WTC11 (cell line): Measurements from ENCODE around the gene GRIA2. TPM values are rescaled to one million over a fixed set of nuclear protein-coding genes. Genes with fewer than 3 reads are reported as not detected.

ENCODE experiments used
- MYBL2 ChIP-seq: sonication (generic); formaldehyde crosslinking; IDR thresholded peaks from 2 replicates; pipeline ENCODE4 v1.8.1; 2023; ENCODE audit warnings: mild to moderate bottlenecking, moderate library complexity, missing genetic modification reagents
- total RNA-seq: library from RNA; stranded (reverse); gene quantifications from 3 replicates; pipeline ENCODE4 v1.2.3, GENCODE V29; 2021
- TF ChIP-seq, protein P1 (sequence below): fragments of 250-450 bp; sonication (Bioruptor Pico); IDR thresholded peaks from 2 replicates; pipeline ENCODE4 v1.9.0; 2021; ENCODE audit warnings: mild to moderate bottlenecking
- TF ChIP-seq, protein P2 (sequence below): sonication (generic); formaldehyde crosslinking; IDR thresholded peaks from 2 replicates; pipeline ENCODE4 v1.8.0; 2022; ENCODE audit warnings: mild to moderate bottlenecking, missing genetic modification reagents
- TF ChIP-seq, protein P3 (sequence below): sonication (generic); formaldehyde crosslinking; IDR thresholded peaks from 2 replicates; pipeline ENCODE4 v1.8.1; 2023; ENCODE audit warnings: mild to moderate bottlenecking, missing genetic modification reagents, moderate library complexity
- TF ChIP-seq, protein P4 (sequence below): sonication (generic); formaldehyde crosslinking; IDR thresholded peaks from 2 replicates; pipeline ENCODE4 v1.8.1; 2022; ENCODE audit warnings: low read depth, missing genetic modification reagents, borderline replicate concordance

GRIA2 gene
- total RNA-seq, 1 experiment from 2014 or later, result not detected

DNA sequence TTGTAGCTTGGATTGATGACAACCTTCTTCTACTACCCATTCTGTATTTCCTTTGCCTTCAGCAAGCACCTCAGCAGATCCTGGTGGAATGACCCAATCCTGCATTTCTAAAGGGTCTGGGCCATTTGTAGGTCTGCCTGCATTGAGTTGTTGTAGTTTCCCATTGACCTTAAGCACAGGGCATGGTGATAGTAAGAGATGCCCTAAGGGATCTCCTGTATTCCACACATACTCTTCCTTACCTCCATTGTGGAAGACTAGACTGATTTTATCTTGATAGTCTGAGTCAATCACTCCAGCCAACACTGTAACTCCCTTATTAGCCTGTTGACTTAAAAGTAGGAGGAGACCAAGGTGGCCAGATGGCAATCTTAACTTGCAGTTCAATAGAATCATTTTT is 184.5 kb downstream of the GRIA2 start (continued):
- TF ChIP-seq, protein P1, sequence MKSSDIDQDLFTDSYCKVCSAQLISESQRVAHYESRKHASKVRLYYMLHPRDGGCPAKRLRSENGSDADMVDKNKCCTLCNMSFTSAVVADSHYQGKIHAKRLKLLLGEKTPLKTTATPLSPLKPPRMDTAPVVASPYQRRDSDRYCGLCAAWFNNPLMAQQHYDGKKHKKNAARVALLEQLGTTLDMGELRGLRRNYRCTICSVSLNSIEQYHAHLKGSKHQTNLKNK, result no peak
- TF ChIP-seq, protein P2, sequence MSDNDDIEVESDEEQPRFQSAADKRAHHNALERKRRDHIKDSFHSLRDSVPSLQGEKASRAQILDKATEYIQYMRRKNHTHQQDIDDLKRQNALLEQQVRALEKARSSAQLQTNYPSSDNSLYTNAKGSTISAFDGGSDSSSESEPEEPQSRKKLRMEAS, result no peak
- TF ChIP-seq, protein P3, sequence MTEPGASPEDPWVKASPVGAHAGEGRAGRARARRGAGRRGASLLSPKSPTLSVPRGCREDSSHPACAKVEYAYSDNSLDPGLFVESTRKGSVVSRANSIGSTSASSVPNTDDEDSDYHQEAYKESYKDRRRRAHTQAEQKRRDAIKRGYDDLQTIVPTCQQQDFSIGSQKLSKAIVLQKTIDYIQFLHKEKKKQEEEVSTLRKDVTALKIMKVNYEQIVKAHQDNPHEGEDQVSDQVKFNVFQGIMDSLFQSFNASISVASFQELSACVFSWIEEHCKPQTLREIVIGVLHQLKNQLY (CRISPR knock-in tag), result no peak
- TF ChIP-seq, protein P4, sequence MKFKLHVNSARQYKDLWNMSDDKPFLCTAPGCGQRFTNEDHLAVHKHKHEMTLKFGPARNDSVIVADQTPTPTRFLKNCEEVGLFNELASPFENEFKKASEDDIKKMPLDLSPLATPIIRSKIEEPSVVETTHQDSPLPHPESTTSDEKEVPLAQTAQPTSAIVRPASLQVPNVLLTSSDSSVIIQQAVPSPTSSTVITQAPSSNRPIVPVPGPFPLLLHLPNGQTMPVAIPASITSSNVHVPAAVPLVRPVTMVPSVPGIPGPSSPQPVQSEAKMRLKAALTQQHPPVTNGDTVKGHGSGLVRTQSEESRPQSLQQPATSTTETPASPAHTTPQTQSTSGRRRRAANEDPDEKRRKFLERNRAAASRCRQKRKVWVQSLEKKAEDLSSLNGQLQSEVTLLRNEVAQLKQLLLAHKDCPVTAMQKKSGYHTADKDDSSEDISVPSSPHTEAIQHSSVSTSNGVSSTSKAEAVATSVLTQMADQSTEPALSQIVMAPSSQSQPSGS (CRISPR knock-in tag), result no peak
- TF ChIP-seq MYBL2 (CRISPR knock-in tag), result no peak
- TF ChIP-seq, all 79 proteins: peak for 0

Other genes with a start within 250 kb of the GRIA2 start
- gene PDGFC, start 248.9 kb upstream of the GRIA2 start, total RNA-seq, result 3.1 to 5.3 TPM (median 3.5 TPM) in 3 replicates
- gene GLRB, start 144.6 kb upstream of the GRIA2 start, total RNA-seq, result 0.31 to 1.3 TPM (median 0.71 TPM) in 3 replicates